GM10266 (cell line): ENCODE results near the gene TNFRSF8.

Experiments
- DNase-seq: peaks from one replicate; pipeline ENCODE4 v3.0.0; 2012; ENCODE audit errors: extremely low spot score
- TF ChIP-seq, protein P1 (sequence below): IDR thresholded peaks from 2 replicates; pipeline ENCODE4 v1.5.1; 2012; ENCODE audit warnings: mild to moderate bottlenecking, low read depth; ENCODE audit not compliant: control insufficient read depth, insufficient read depth; ENCODE audit errors: missing control alignments

Gene TNFRSF8

DNA sequence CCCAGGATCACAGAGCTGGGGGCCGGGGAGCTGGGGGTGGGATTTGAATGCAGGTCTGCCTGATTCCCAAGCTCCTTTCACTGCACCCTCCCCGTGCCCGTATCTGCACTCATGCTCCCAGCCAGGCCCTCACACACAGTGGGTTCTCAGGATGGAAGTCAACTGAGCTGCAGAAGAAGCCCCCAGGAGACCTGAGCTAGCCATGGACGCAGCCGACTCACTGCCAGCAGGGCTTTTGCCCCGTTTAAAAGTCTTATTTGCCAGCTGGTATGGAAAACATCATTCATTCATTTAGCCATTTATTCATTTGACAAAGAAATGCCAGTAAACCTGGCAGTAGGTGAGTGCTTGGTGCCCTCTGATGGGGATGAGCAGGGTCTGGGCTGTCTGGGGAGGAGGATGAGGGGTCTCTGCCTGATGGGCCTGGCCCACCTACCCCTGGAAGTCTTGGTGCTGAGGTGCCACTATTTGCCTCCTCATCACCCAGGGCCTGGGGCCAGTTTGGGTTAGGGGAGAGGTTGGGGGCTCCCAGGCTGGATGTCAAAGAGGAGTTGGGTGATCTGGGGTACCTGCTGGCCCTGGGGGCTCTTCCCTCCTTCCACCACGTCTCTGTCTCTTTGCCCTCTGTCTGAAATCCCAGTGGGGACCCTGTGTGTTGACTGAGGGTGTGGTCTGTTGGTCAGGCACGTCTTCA, 106.5 kb downstream of the TNFRSF8 start:
- no peak for DNase-seq
- TF ChIP-seq, protein P1, sequence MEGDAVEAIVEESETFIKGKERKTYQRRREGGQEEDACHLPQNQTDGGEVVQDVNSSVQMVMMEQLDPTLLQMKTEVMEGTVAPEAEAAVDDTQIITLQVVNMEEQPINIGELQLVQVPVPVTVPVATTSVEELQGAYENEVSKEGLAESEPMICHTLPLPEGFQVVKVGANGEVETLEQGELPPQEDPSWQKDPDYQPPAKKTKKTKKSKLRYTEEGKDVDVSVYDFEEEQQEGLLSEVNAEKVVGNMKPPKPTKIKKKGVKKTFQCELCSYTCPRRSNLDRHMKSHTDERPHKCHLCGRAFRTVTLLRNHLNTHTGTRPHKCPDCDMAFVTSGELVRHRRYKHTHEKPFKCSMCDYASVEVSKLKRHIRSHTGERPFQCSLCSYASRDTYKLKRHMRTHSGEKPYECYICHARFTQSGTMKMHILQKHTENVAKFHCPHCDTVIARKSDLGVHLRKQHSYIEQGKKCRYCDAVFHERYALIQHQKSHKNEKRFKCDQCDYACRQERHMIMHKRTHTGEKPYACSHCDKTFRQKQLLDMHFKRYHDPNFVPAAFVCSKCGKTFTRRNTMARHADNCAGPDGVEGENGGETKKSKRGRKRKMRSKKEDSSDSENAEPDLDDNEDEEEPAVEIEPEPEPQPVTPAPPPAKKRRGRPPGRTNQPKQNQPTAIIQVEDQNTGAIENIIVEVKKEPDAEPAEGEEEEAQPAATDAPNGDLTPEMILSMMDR = no peak

DNA sequence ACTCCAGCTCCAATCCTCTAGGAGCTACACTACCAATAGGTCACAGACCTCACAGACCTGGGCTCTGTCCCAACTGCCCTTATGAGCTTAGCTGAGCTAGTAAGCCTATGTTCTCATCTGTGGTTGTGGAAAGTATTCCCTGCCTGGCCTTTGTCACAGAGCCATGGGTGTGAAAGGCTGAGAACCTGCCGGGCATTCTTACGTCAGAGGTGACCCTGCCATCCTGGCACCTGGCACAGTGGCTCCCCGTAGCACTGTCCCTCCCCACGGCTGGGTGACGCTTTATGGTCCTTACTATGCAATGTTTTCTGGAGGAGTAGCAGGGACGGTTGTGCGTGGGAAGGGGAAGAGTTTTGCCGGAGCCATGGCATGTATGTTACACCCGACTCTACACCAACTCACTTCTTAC, 107.2 kb downstream of the TNFRSF8 start:
- no peak for DNase-seq
- TF ChIP-seq, protein P1 = no peak

DNA sequence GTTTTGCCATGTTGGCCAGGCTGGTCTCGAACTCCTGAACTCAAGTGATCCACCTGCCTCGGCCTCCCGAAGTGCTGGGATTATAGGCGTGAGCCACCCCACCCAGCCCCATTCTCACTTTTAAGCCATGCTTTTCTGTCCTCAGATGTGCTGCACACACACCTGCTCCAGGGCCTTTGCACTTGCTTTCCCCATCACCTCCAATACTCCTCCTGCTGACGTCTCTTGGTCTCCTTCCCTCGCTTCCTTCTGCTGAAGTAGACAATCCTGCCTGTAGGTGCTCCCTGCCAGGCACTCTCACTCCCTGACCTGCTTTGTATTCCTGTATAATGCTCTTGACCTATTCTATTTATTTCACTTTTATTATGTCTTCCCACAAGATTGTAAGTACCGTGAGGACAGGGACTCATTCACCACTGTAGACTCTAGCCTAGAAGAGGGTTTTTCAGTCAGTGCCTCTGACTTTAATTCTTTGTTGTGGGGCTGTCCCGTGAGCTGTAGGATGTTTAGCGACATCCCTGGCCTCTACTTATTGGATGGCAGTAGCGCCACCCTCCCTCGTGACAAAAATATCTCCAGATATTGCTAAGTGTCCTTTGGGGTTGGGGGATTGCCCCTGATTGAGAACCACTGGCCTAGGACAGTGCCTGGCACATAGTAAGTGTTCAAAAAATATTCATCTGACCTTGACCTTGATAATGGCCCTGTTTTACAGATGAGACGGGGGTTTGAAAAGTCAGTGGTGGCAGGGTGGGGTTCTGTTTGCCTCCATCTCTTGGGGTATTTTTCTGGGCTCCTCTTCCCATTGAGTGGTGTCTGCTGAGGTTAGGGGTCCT, 108.3 kb downstream of the TNFRSF8 start:
- TF ChIP-seq, protein P1 = no peak
- DNase-seq = no peak

DNA sequence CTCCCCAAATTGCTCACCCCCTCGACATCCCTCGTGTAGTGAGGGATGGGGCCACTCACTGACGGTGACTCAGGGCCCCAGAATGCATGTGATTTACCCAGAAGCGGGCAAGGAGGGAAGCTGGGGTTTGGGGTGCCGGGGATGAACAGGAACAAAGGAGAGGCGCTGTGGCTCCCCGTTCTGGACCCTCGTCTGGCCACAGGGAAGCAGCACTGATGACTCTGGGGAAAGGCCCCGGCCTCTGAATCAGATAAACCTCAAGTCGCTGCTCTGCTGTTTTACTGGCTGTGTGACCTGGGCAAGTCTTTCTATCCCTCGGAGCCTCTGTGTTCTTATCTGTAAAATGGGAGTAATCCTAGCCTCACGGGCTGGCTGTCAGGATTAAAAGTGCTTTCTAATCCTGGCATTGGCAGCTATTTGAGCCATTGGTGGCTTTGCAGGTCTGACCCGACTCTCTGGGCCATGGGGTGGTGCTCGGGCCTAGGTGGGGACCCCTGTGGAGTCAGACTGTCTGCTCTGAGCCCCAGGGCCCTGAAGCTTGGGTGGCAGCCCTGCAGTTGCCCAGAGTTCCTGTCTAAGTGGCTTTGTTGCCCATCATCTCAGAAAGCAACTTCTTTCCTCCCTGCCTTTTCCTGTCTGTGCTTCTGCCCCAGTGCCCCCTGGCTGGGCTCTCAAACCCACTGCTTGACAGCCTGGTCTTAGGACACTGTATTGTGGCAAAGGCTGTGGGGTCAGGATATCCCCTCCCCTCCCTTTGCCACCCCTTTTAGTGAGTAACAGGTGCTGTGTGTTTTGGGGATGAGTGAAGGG, 109.1 kb downstream of the TNFRSF8 start:
- DNase-seq = no peak
- TF ChIP-seq, protein P1 = no peak

DNA sequence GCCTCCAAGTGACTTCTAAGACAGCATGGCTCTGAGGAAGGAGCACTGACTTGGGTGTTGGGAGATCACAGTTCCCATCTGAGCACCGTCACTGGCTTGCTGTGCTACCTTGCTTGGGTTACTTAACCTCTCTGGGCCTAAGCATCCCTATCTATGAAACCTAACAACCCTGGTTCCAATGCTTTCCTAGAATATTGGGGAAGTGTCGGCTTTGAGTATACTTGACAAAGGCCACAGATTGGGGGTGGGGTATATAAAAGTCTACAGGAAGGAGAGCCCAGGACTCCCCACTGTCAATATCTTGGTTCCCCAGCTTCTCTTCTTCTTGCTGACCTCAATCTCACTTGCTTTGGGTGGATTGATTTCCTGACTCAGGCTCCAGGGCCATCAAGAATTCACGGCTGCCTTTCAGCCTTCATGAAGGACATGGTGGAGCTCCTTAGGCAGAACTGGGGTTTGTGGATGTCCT, 110.0 kb downstream of the TNFRSF8 start:
- DNase-seq = no peak
- TF ChIP-seq, protein P1 = no peak

DNA sequence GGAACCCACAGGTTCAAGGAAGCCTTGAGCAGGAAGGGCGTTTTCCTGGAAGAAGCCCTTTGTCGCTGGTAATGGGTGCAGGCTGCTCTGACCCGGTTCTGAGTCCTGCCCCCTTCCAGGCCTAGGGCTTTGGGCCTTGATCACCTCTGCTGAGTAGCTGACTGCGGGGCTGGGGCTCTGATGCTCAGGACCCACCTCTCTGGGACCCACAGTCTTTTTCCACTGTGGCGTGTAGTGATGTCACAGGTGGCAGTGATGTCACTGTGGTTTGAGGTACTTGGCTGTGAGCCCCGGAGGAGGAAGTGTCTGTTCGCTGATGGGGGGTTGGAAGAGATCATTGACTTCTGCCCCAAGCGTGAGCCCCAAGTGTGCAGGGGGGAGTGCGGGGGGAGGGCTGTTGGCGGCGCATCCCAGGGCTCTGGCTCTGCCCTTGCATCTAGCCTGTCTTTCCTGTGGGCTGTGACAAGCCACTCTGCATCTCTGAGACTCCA, 110.6 kb downstream of the TNFRSF8 start:
- TF ChIP-seq, protein P1 = no peak
- DNase-seq = peak; percentile 66
